Measurements from ENCODE around the gene MPZL3.
A peak's percentile ranks its signal among the peaks of the same experiment; 100 is the strongest.

Gene MPZL3

GRCh38 chr11:118251858-118252652 is at the start of gene MPZL3:
Gene MPZL3 (minus strand): TSS chr11:118252365. CDS start chr11:118252294, 71 bp downstream.
- DNase-seq (ENCODE audit: low read depth) = peak; percentile 59

- DNase-seq (ENCODE audit: low read depth) = no peak
Measured at GRCh38 chr11:118301600-118302195, 49.5 kb upstream of the MPZL3 start.

- DNase-seq (ENCODE audit: low read depth) = no peak
Measured at GRCh38 chr11:118295815-118296454, 43.8 kb upstream of the MPZL3 start.

- DNase-seq (ENCODE audit: low read depth) = no peak
Measured at GRCh38 chr11:118295199-118295598, 43.0 kb upstream of the MPZL3 start.

- DNase-seq (ENCODE audit: low read depth) = no peak
Measured at GRCh38 chr11:118294053-118294452, 41.9 kb upstream of the MPZL3 start.

GRCh38 chr11:118291477-118292135 is 39.4 kb upstream of the MPZL3 start:
- no peak for DNase-seq (ENCODE audit: low read depth)

GRCh38 chr11:118290923-118291322 is 38.8 kb upstream of the MPZL3 start:
- DNase-seq (ENCODE audit: low read depth) = no peak

- DNase-seq (ENCODE audit: low read depth) = no peak
Measured at GRCh38 chr11:118289401-118289800, 37.2 kb upstream of the MPZL3 start.

GRCh38 chr11:118287006-118287405 is 34.8 kb upstream of the MPZL3 start:
- no peak for DNase-seq (ENCODE audit: low read depth)

GRCh38 chr11:118286545-118286944 is 34.4 kb upstream of the MPZL3 start:
- no peak for DNase-seq (ENCODE audit: low read depth)

GRCh38 chr11:118283756-118284350 is 31.7 kb upstream of the MPZL3 start:
- DNase-seq (ENCODE audit: low read depth) = no peak

GRCh38 chr11:118283037-118283636 is 31.0 kb upstream of the MPZL3 start:
- no peak for DNase-seq (ENCODE audit: low read depth)

GRCh38 chr11:118282606-118283005 is 30.4 kb upstream of the MPZL3 start:
- no peak for DNase-seq (ENCODE audit: low read depth)

GRCh38 chr11:118281284-118281683 is 29.1 kb upstream of the MPZL3 start:
- DNase-seq (ENCODE audit: low read depth) = no peak

GRCh38 chr11:118277312-118277711 is 25.1 kb upstream of the MPZL3 start:
- no peak for DNase-seq (ENCODE audit: low read depth)

GRCh38 chr11:118276422-118276821 is 24.3 kb upstream of the MPZL3 start:
- DNase-seq (ENCODE audit: low read depth) = no peak

GRCh38 chr11:118275176-118275575 is 23.0 kb upstream of the MPZL3 start:
- no peak for DNase-seq (ENCODE audit: low read depth)

GRCh38 chr11:118274186-118274585 is 22.0 kb upstream of the MPZL3 start:
- DNase-seq (ENCODE audit: low read depth) = no peak

- DNase-seq (ENCODE audit: low read depth) = no peak
Measured at GRCh38 chr11:118272001-118272400, 19.8 kb upstream of the MPZL3 start.

GRCh38 chr11:118267486-118267885 is 15.3 kb upstream of the MPZL3 start:
- no peak for DNase-seq (ENCODE audit: low read depth)

GRCh38 chr11:118265954-118266353 is 13.8 kb upstream of the MPZL3 start:
- no peak for DNase-seq (ENCODE audit: low read depth)
